Ascending aorta (tissue), 2 donors: ENCODE results near the gene SUPV3L1. TPM values are rescaled to one million over a fixed set of nuclear protein-coding genes. Genes with fewer than 3 reads are reported as not detected.

Experiments used
- DNase-seq, 2 donors: peaks; one replicate each; pipeline ENCODE4 v3.0.0-alpha.2; 2019; ENCODE audit warnings: low spot score in 2 of 2
- H3K27ac ChIP-seq, 2 donors: fragments of 200-600 bp; sonication (generic); one replicate each; pipeline ENCODE4 v1.5.1; 2016 to 2017; ENCODE audit warnings: mild to moderate bottlenecking in 1 of 2
- H3K27me3 ChIP-seq: fragments of 200-600 bp; sonication (generic); one replicate; pipeline ENCODE4 v1.5.1; 2017
- H3K36me3 ChIP-seq, 2 donors: fragments of 200-600 bp; sonication (generic); one replicate each; pipeline ENCODE4 v1.5.1; 2016
- H3K4me1 ChIP-seq, 2 donors: fragments of 200-600 bp; sonication (generic); one replicate each; pipeline ENCODE4 v1.5.1; 2016 to 2017; ENCODE audit warnings: mild to moderate bottlenecking in 1 of 2
- H3K4me3 ChIP-seq, 2 donors: fragments of 200-600 bp; sonication (generic); one replicate each; pipeline ENCODE4 v1.5.1; 2016 to 2017; ENCODE audit warnings: mild to moderate bottlenecking in 1 of 2
- H3K9me3 ChIP-seq, 2 donors: fragments of 200-600 bp; sonication (generic); one replicate each; pipeline ENCODE4 v1.5.1; 2016
- intact Hi-C: fragments of 100-400 bp; cut with DNase I; formaldehyde crosslinking; loops from one replicate; pipeline ENCODE4 v1.15.1; 2023
- total RNA-seq: library from RNA; depleted of rRNA; stranded (reverse); fragments of >200 nt; gene quantifications from one replicate; pipeline ENCODE4 v1.1.0, GENCODE V29; 2016
- TF ChIP-seq, protein P1 (sequence below), 3 experiments: fragments of 200-600 bp in 2 of 3; fragments of 450-650 bp in 1 of 3; sonication (generic) in 2 of 3; IDR thresholded peaks; one replicate each; pipeline ENCODE4 v1.5.1; 2016 to 2019; ENCODE audit warnings: antibody characterized with exemption in 3 of 3, mild to moderate bottlenecking in 1 of 3, moderate library complexity in 1 of 3

Gene SUPV3L1
- total RNA-seq, 1 donor from 2014 or later = 4.6 TPM

GRCh38 chr10:69213591-69214311 is 33.7 kb downstream of the SUPV3L1 start:
- TF ChIP-seq, protein P1, sequence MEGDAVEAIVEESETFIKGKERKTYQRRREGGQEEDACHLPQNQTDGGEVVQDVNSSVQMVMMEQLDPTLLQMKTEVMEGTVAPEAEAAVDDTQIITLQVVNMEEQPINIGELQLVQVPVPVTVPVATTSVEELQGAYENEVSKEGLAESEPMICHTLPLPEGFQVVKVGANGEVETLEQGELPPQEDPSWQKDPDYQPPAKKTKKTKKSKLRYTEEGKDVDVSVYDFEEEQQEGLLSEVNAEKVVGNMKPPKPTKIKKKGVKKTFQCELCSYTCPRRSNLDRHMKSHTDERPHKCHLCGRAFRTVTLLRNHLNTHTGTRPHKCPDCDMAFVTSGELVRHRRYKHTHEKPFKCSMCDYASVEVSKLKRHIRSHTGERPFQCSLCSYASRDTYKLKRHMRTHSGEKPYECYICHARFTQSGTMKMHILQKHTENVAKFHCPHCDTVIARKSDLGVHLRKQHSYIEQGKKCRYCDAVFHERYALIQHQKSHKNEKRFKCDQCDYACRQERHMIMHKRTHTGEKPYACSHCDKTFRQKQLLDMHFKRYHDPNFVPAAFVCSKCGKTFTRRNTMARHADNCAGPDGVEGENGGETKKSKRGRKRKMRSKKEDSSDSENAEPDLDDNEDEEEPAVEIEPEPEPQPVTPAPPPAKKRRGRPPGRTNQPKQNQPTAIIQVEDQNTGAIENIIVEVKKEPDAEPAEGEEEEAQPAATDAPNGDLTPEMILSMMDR (IDR thresholded peaks at IDR 0.05) = no peak

GRCh38 chr10:69214666-69215131 is 34.7 kb downstream of the SUPV3L1 start:
- TF ChIP-seq, protein P1 (IDR thresholded peaks at IDR 0.05) = no peak
- intact Hi-C loops = no loop called here
- DNase-seq = peak in 1 of 2 donors; percentile 33
- Histone ChIP-seq H3K36me3 (no peaks in the 10 kb centered on the region), H3K4me3 (no peak overlapping the region), H3K9me3 (no peaks in the 10 kb centered on the region), H3K27ac (no peak overlapping the region), H3K4me1 (no peaks in the 10 kb centered on the region), H3K27me3 (no peaks in the 10 kb centered on the region)

More at GRCh38 chr10:69213591-69214311, 33.7 kb downstream of the SUPV3L1 start:
- DNase-seq = peak in 1 of 2 donors; percentile 8
- no peaks in the 10 kb centered on the region for H3K4me1 ChIP-seq
- intact Hi-C loops = no loop called here
- no peaks in the 10 kb centered on the region for H3K27me3 ChIP-seq
- peaks cover under 1 to 5% of the 10 kb centered on the region in 2 donors for H3K36me3 ChIP-seq
- H3K9me3 ChIP-seq = no peaks in the 10 kb centered on the region
- H3K4me3 ChIP-seq = no peak overlapping the region
- no peak overlapping the region for H3K27ac ChIP-seq

GRCh38 chr10:69215405-69216171 is 35.6 kb downstream of the SUPV3L1 start:
- Histone ChIP-seq H3K4me1 (no peaks in the 10 kb centered on the region), H3K9me3 (no peaks in the 10 kb centered on the region), H3K27me3 (no peaks in the 10 kb centered on the region), H3K36me3 (no peaks in the 10 kb centered on the region), H3K4me3 (no peak overlapping the region), H3K27ac (no peak overlapping the region)
- TF ChIP-seq, protein P1 (IDR thresholded peaks at IDR 0.05) = no peak
- DNase-seq = peak in 1 of 2 donors; percentile 45
- intact Hi-C loops = no loop called here

- Histone ChIP-seq H3K4me3 (no peak overlapping the region), H3K9me3 (no peaks in the 10 kb centered on the region), H3K4me1 (no peaks in the 10 kb centered on the region), H3K27ac (no peak overlapping the region), H3K36me3 (no peaks in the 10 kb centered on the region), H3K27me3 (no peaks in the 10 kb centered on the region)
- intact Hi-C loops = no loop called here
- DNase-seq = peak in 1 of 2 donors; percentile 28
- TF ChIP-seq, protein P1 (IDR thresholded peaks at IDR 0.05) = no peak
These were observed 36.6 kb downstream of the SUPV3L1 start for GRCh38 chr10:69216577-69217118.

DNA sequence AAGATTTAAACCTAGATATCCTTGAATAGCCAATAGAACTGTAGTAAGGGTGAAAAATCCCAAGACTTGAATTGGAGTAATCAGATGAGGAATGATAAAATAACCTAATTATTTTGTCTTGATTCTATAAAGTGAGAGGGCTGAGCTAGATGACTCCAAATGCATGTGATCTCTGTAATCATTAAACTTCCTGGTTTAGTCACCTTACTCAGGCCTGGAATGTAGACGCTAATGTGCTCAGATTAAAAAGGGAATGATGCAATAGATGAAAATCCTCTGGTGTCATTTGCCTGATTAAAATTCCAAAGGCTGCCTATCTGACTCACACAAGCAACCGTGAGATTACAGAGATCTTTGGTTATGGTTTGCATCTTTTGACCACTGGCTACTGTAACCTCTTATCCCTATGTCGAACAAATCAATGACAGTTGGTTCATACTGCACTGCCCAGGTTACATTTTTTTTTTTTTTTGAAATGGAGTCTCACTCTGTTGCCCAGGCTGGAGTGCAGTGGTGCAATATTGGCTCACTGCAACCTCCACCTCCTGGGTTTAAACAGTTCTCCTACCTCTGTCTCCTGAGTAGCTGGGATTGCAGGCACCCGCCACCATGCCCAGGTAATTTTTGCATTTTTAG is 37.2 kb downstream of the SUPV3L1 start:
- TF ChIP-seq, protein P1 (IDR thresholded peaks at IDR 0.05) = no peak
- H3K4me3 ChIP-seq = no peak overlapping the region
- H3K9me3 ChIP-seq = no peaks in the 10 kb centered on the region
- H3K27me3 ChIP-seq = no peaks in the 10 kb centered on the region
- no peaks in the 10 kb centered on the region for H3K36me3 ChIP-seq
- intact Hi-C loops = no loop called here
- no peak for DNase-seq
- H3K4me1 ChIP-seq = no peaks in the 10 kb centered on the region
- H3K27ac ChIP-seq = no peak overlapping the region
